GM18520 (cell line): Measurements from ENCODE around the gene VNN1.
A peak's percentile ranks its signal among the peaks of the same experiment; 100 is the strongest.
"Not testable (repeated sequence)": the region's sequence is repeated elsewhere in the genome, so short reads cannot be mapped to it uniquely, and the experiment has no call there.

Source experiments
- ATAC-seq: cut with Tn5 transposase; IDR thresholded peaks from one replicate; pipeline ENCODE4 v1.9.1; 2021; ENCODE audit not compliant: unreplicated experiment

Gene VNN1

GRCh38 chr6:132675002-132675401 lies 38.9 kb downstream of the VNN1 start:
- no peak for ATAC-seq

- ATAC-seq: no peak
These were observed 40.3 kb downstream of the VNN1 start for GRCh38 chr6:132673376-132674094.

- ATAC-seq: no peak
These were observed 42.6 kb downstream of the VNN1 start for GRCh38 chr6:132671295-132671694.

GRCh38 chr6:132669690-132670291 lies 44.1 kb downstream of the VNN1 start:
- ATAC-seq: peak; percentile 47

GRCh38 chr6:132666118-132666517 lies 47.7 kb downstream of the VNN1 start:
- no peak for ATAC-seq

- ATAC-seq: no peak
These were observed 49.4 kb downstream of the VNN1 start for GRCh38 chr6:132664309-132665034.

- no peak for ATAC-seq
These were observed 50.2 kb downstream of the VNN1 start for GRCh38 chr6:132663661-132664060.

- no peak for ATAC-seq
These were observed 51.9 kb downstream of the VNN1 start for GRCh38 chr6:132661906-132662305.

GRCh38 chr6:132659082-132659481 lies 54.8 kb downstream of the VNN1 start, which contains the start of gene TAAR1:
TAAR1 (minus strand) TSS chr6:132659182; CDS start chr6:132646003, 13,179 bp downstream.
- ATAC-seq: no peak

- no peak for ATAC-seq
These were observed 62.8 kb downstream of the VNN1 start for GRCh38 chr6:132651062-132651461.

- ATAC-seq: no peak
These were observed 63.4 kb downstream of the VNN1 start for GRCh38 chr6:132650429-132650828.

GRCh38 chr6:132648828-132649227 lies 65.0 kb downstream of the VNN1 start:
- ATAC-seq: no peak

GRCh38 chr6:132648356-132648755 lies 65.5 kb downstream of the VNN1 start:
- peak; percentile 48 for ATAC-seq

- ATAC-seq: peak; percentile 51
These were observed 70.3 kb downstream of the VNN1 start for GRCh38 chr6:132643547-132643946.

- not testable (repeated sequence) for ATAC-seq
These were observed 76.7 kb downstream of the VNN1 start for GRCh38 chr6:132637135-132637534.

- ATAC-seq: not testable (repeated sequence)
These were observed 77.9 kb downstream of the VNN1 start for GRCh38 chr6:132635906-132636305.

GRCh38 chr6:132635288-132635687 lies 78.6 kb downstream of the VNN1 start:
- not testable (repeated sequence) for ATAC-seq

GRCh38 chr6:132634796-132635195 lies 79.1 kb downstream of the VNN1 start:
- ATAC-seq: no peak

GRCh38 chr6:132633362-132633761 lies 80.5 kb downstream of the VNN1 start:
- ATAC-seq: no peak
